MM.1S (cell line): Measurements from ENCODE around the gene ATP8B3.

Experiments used
- DNase-seq: peaks from one replicate; pipeline ENCODE4 v3.0.0-alpha.2; 2015
- H2AFZ ChIP-seq: fragments of 300-600 bp; sonication (generic); 2 replicates; pipeline ENCODE4 v1.6.0; 2016; ENCODE audit warnings: antibody characterized with exemption, low read length
- H3F3A ChIP-seq: fragments of 300-600 bp; sonication (generic); 2 replicates; pipeline ENCODE4 v1.6.1; 2016; ENCODE audit warnings: mild to moderate bottlenecking, antibody characterized with exemption, low read length, moderate library complexity, mixed read lengths; ENCODE audit not compliant: insufficient read depth
- H3K27ac ChIP-seq: fragments of 300-600 bp; sonication (generic); 2 replicates; pipeline ENCODE4 v1.5.1; 2016; ENCODE audit warnings: mild to moderate bottlenecking, low read length
- H3K27me3 ChIP-seq: fragments of 300-600 bp; sonication (generic); replicated peaks from 2 replicates; pipeline ENCODE4 v1.6.0; 2016; ENCODE audit warnings: low read length; ENCODE audit not compliant: insufficient read depth
- H3K36me3 ChIP-seq: fragments of 300-600 bp; sonication (generic); replicated peaks from 2 replicates; pipeline ENCODE4 v1.6.1; 2016; ENCODE audit warnings: mild to moderate bottlenecking, low read length, mixed read lengths; ENCODE audit not compliant: insufficient read depth
- H3K4me1 ChIP-seq: fragments of 300-600 bp; sonication (generic); 2 replicates; pipeline ENCODE4 v1.6.1; 2016; ENCODE audit warnings: low read length, mixed read lengths
- H3K4me2 ChIP-seq: fragments of 300-600 bp; sonication (generic); 2 replicates; pipeline ENCODE4 v1.6.0; 2016; ENCODE audit warnings: low read depth, low read length
- H3K4me3 ChIP-seq: fragments of 300-600 bp; sonication (generic); 2 replicates; pipeline ENCODE4 v1.5.1; 2016; ENCODE audit warnings: low read length, mixed read lengths
- H3K79me2 ChIP-seq: fragments of 300-600 bp; sonication (generic); 2 replicates; pipeline ENCODE4 v1.6.1; 2016; ENCODE audit warnings: mixed run types, low read length, mixed read lengths
- H3K9ac ChIP-seq: fragments of 300-600 bp; sonication (generic); 2 replicates; pipeline ENCODE4 v1.6.1; 2016; ENCODE audit warnings: low read length, mixed read lengths
- H3K9me2 ChIP-seq: fragments of 300-600 bp; sonication (generic); replicated peaks from 2 replicates; pipeline ENCODE4 v1.6.1; 2016; ENCODE audit warnings: mild to moderate bottlenecking, low read length, mixed read lengths; ENCODE audit not compliant: insufficient read depth
- H3K9me3 ChIP-seq: fragments of 300-600 bp; sonication (generic); replicated peaks from 2 replicates; pipeline ENCODE4 v1.6.1; 2016; ENCODE audit warnings: mild to moderate bottlenecking, low read length, mixed read lengths; ENCODE audit not compliant: insufficient read depth
- H4K20me1 ChIP-seq: fragments of 300-600 bp; sonication (generic); 2 replicates; pipeline ENCODE4 v1.6.1; 2016; ENCODE audit warnings: mild to moderate bottlenecking, low read length, moderate library complexity, mixed read lengths; ENCODE audit not compliant: insufficient read depth
- CTCF ChIP-seq: fragments of 300-600 bp; sonication (generic); IDR thresholded peaks from 2 replicates; pipeline ENCODE4 v1.5.1; 2016; ENCODE audit warnings: antibody characterized with exemption, low read length, mixed read lengths
- EZH2 ChIP-seq: fragments of 300-600 bp; sonication (generic); optimal IDR thresholded peaks from 2 replicates; pipeline ENCODE3; 2017; ENCODE audit warnings: low read depth, mild to moderate bottlenecking, antibody characterized with exemption, low read length, mixed read lengths
- EZH2phosphoT487 ChIP-seq: fragments of 300-600 bp; sonication (generic); IDR thresholded peaks from 2 replicates; pipeline ENCODE4 v1.6.1; 2018; ENCODE audit warnings: antibody characterized with exemption, low read length

ATP8B3 gene

DNA sequence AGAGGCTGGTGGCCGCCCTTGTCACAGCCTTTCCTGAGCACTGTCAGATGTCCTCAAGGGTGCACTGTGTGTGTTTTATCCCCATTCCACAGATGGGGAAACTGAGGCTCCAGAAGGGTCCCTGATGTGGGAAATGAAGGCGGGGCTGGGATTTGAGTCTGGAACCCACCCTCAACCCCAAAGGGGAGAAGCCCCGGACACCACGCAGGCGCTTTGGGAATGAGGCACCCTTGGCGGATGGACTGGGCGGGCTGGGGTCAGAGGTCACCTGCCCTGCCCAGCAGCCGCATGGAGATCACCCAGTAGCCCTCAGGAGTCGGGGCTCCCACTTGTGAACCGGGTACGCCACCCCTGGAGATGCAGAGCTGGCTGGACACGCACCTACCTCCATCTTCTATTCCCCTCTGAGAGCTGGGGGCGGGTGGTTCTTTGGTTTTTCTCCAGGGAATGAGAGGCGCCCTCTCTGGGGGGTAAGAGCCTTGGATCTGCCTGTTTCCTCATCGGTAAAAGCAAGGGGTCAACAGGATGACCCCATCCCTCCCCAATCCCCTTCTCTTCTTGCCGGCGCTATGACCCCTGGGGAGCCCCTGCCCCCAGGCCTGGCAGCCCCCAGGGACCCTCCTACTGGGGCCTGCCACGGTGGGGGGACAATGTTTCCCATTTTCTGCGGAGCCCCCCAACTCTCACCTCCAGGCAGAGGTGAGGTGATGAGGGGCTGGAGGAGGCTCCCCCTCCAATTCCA, 67.1 kb downstream of the ATP8B3 start:
- no peak overlapping the region for H2AFZ ChIP-seq
- DNase-seq = no peak
- H3F3A ChIP-seq = no peaks in the 10 kb centered on the region
- TF ChIP-seq EZH2phosphoT487 = no peak
- no peak for TF ChIP-seq CTCF
- TF ChIP-seq EZH2 = no peak
- no peaks in the 10 kb centered on the region for H3K79me2 ChIP-seq
- H4K20me1 ChIP-seq = no peaks in the 10 kb centered on the region
- H3K4me3 ChIP-seq = no peak overlapping the region
- H3K27ac ChIP-seq = no peak overlapping the region
- H3K9me3 ChIP-seq = no peaks in the 10 kb centered on the region
- no peak overlapping the region for H3K9ac ChIP-seq
- H3K4me2 ChIP-seq = no peak overlapping the region
- H3K27me3 ChIP-seq = peaks cover 86% of the 10 kb centered on the region
- no peaks in the 10 kb centered on the region for H3K9me2 ChIP-seq
- no peaks in the 10 kb centered on the region for H3K36me3 ChIP-seq
- H3K4me1 ChIP-seq = no peaks in the 10 kb centered on the region

DNA sequence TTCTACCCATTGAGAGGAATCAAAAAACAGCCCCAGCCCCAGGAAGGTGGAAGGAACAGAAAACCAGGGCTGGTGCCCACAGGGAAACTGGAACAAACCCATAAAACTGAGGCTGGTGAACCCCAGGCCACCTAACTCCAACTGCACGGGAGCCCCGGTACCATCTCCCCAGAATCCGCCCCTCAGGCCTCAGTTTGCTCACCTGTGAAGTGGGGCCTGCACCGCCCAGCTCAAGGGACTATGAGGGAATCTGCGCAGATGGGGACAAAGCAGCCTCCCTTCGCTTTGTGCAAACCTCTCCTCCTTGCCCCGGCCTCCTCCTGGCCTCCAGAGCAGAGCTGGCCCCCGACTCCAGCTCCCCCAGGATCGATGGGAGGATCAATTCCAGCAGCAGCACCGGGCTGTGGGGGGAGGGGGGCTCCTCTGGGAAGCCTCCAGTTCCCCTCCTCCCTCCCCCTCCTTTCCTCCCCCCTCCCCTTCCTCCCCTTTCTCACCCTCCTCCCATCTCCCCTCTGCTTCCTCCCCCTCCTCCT, 67.9 kb downstream of the ATP8B3 start:
- Histone ChIP-seq H3K36me3 (no peaks in the 10 kb centered on the region), H3F3A (no peaks in the 10 kb centered on the region), H3K9ac (no peak overlapping the region), H2AFZ (no peak overlapping the region), H3K9me3 (no peaks in the 10 kb centered on the region), H3K4me2 (no peak overlapping the region), H3K79me2 (no peaks in the 10 kb centered on the region), H3K4me3 (no peak overlapping the region), H3K9me2 (no peaks in the 10 kb centered on the region), H3K4me1 (no peaks in the 10 kb centered on the region), H4K20me1 (no peaks in the 10 kb centered on the region), H3K27ac (no peak overlapping the region), H3K27me3 (peaks cover 86% of the 10 kb centered on the region)
- no peak for TF ChIP-seq EZH2phosphoT487
- DNase-seq = no peak

- H3K79me2 ChIP-seq = no peaks in the 10 kb centered on the region
- no peaks in the 10 kb centered on the region for H4K20me1 ChIP-seq
Measured at GRCh38 chr19:1742989-1743696, 68.9 kb downstream of the ATP8B3 start.

More at GRCh38 chr19:1742989-1743696, 68.9 kb downstream of the ATP8B3 start:
- H3K36me3 ChIP-seq = no peaks in the 10 kb centered on the region
- H3K9me3 ChIP-seq = no peaks in the 10 kb centered on the region
- H3F3A ChIP-seq = no peaks in the 10 kb centered on the region
- no peak overlapping the region for H2AFZ ChIP-seq
- no peak overlapping the region for H3K27ac ChIP-seq
- TF ChIP-seq EZH2phosphoT487 = no peak
- TF ChIP-seq EZH2 = no peak
- no peak for TF ChIP-seq CTCF
- H3K4me1 ChIP-seq = no peaks in the 10 kb centered on the region
- H3K9me2 ChIP-seq = no peaks in the 10 kb centered on the region
- no peak overlapping the region for H3K4me2 ChIP-seq
- no peak overlapping the region for H3K4me3 ChIP-seq
- no peak overlapping the region for H3K9ac ChIP-seq
- DNase-seq = no peak
- peaks cover 85% of the 10 kb centered on the region for H3K27me3 ChIP-seq
